MCF 10A (cell line): ENCODE measurements around the gene TNFRSF6B. TPM values are rescaled to one million over a fixed set of nuclear protein-coding genes. Genes with fewer than 3 reads are reported as not detected.
"Not testable (repeated sequence)": the region's sequence is repeated elsewhere in the genome, so short reads cannot be mapped to it uniquely, and the experiment has no call there.

Source experiments
- BruUV-seq: library from RNA; stranded (reverse); fragments of 400-500 nt; replicated peaks from 2 replicates; lab custom pipeline; 2021; lab: Mats Ljungman, UMichigan
- CTCF ChIA-PET: fragments of 300-600 bp; sonication (Branson Sonifier 250); formaldehyde crosslinking; extraction: SDS; loops from one replicate; lab custom pipeline; 2021; ENCODE audit warnings: antibody characterized with exemption, inconsistent platforms; lab: Yijun Ruan, JAX
- POLR2A ChIA-PET: fragments of 300-600, 350-650 bp; sonication (Branson Sonifier 250); formaldehyde crosslinking; extraction: SDS; loops from one replicate; lab custom pipeline; 2020; ENCODE audit warnings: antibody characterized with exemption, inconsistent platforms; lab: Yijun Ruan, JAX
- DNase-seq: peaks from one replicate; pipeline ENCODE4 v3.0.0-alpha.2; 2018; ENCODE audit not compliant: unreplicated experiment
- H3K27ac Mint-ChIP-seq: one replicate; pipeline ENCODE4 v1.8.0; 2022; ENCODE audit warnings: mild to moderate bottlenecking, low read depth, mixed read lengths; ENCODE audit not compliant: unreplicated experiment
- H3K27me3 Mint-ChIP-seq: one replicate; pipeline ENCODE4 v1.8.0; 2022; ENCODE audit warnings: mixed read lengths; ENCODE audit not compliant: insufficient read depth, unreplicated experiment
- H3K36me3 Mint-ChIP-seq: one replicate; pipeline ENCODE4 v1.8.0; 2022; ENCODE audit warnings: mild to moderate bottlenecking, moderate library complexity, mixed read lengths; ENCODE audit not compliant: insufficient read depth, unreplicated experiment
- H3K4me1 Mint-ChIP-seq: one replicate; pipeline ENCODE4 v1.8.0; 2022; ENCODE audit warnings: mixed read lengths; ENCODE audit not compliant: insufficient read depth, unreplicated experiment
- H3K4me3 Mint-ChIP-seq: one replicate; pipeline ENCODE4 v1.8.0; 2022; ENCODE audit warnings: mild to moderate bottlenecking, moderate library complexity, mixed read lengths; ENCODE audit not compliant: unreplicated experiment
- H3K9me3 Mint-ChIP-seq: one replicate; pipeline ENCODE4 v1.8.0; 2022; ENCODE audit warnings: mixed read lengths; ENCODE audit not compliant: unreplicated experiment
- intact Hi-C: fragments of 100-400 bp; cut with micrococcal nuclease; formaldehyde crosslinking; loops from 2 replicates; pipeline ENCODE4 v1.14.1; 2022
- total RNA-seq: library from RNA; stranded (reverse); gene quantifications from 2 replicates; pipeline ENCODE4 v1.2.3, GENCODE V29; 2022
- TF ChIP-seq, protein P1 (sequence below): fragments of 200-600 bp; IDR thresholded peaks from one replicate; pipeline ENCODE4 v1.8.0; 2022; ENCODE audit warnings: antibody characterized with exemption, mild to moderate bottlenecking; ENCODE audit not compliant: unreplicated experiment

The TNFRSF6B gene
- total RNA-seq, 1 experiment from 2014 or later = 24.4 TPM

GRCh38 chr20:63711085-63711645 lies 14.7 kb downstream of the TNFRSF6B start:
- no TSS peak for BruUV-seq
- Mint-ChIP-seq H3K9me3 (peaks cover 7% of the 10 kb centered on the region), H3K27me3 (no peaks in the 10 kb centered on the region), H3K4me1 (peaks cover 4% of the 10 kb centered on the region), H3K36me3 (peaks cover 83% of the 10 kb centered on the region), H3K4me3 (no peak overlapping the region), H3K27ac (no peak overlapping the region)
- intact Hi-C loops = no loop called here
- DNase-seq = no peak
- POLR2A ChIA-PET = interaction anchor here (0.6 to 2.9 kb wide), 9 partner anchors 13 to 269 kb away, joined by 3 to 13 read pairs (median 4); partner anchors contain the start of genes SAMD10, SLC2A4RG and TPD52L2
- CTCF ChIA-PET = interaction anchor here (0.7 kb wide), 2 partner anchors 58 to 153 kb away, joined by 3 to 4 read pairs; no protein-coding TSS in a partner anchor
- TF ChIP-seq, protein P1, sequence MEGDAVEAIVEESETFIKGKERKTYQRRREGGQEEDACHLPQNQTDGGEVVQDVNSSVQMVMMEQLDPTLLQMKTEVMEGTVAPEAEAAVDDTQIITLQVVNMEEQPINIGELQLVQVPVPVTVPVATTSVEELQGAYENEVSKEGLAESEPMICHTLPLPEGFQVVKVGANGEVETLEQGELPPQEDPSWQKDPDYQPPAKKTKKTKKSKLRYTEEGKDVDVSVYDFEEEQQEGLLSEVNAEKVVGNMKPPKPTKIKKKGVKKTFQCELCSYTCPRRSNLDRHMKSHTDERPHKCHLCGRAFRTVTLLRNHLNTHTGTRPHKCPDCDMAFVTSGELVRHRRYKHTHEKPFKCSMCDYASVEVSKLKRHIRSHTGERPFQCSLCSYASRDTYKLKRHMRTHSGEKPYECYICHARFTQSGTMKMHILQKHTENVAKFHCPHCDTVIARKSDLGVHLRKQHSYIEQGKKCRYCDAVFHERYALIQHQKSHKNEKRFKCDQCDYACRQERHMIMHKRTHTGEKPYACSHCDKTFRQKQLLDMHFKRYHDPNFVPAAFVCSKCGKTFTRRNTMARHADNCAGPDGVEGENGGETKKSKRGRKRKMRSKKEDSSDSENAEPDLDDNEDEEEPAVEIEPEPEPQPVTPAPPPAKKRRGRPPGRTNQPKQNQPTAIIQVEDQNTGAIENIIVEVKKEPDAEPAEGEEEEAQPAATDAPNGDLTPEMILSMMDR = no peak

- TF ChIP-seq, protein P1 = no peak
- H3K27me3 Mint-ChIP-seq = no peaks in the 10 kb centered on the region
- ChIA-PET CTCF (interaction anchor here (0.7 kb wide), 1 partner anchor 154 kb away, joined by 3 read pairs; no protein-coding TSS in a partner anchor), POLR2A (interaction anchor here (1.0 to 2.9 kb wide), 6 partner anchors 14 to 152 kb away, joined by 3 to 13 read pairs (median 6); partner anchors contain the start of genes SLC2A4RG and TPD52L2)
- H3K4me3 Mint-ChIP-seq = no peak overlapping the region
- no TSS peak for BruUV-seq
- peaks cover 7% of the 10 kb centered on the region for H3K9me3 Mint-ChIP-seq
- intact Hi-C loops = no loop called here
- peaks cover 83% of the 10 kb centered on the region for H3K36me3 Mint-ChIP-seq
- no peak overlapping the region for H3K27ac Mint-ChIP-seq
- DNase-seq = no peak
- peaks cover 4% of the 10 kb centered on the region for H3K4me1 Mint-ChIP-seq
These were observed 15.7 kb downstream of the TNFRSF6B start for GRCh38 chr20:63712191-63712590.

GRCh38 chr20:63714858-63715257 lies 18.4 kb downstream of the TNFRSF6B start:
- Mint-ChIP-seq H3K27ac (no peak overlapping the region), H3K4me1 (no peaks in the 10 kb centered on the region), H3K9me3 (peaks cover 15% of the 10 kb centered on the region), H3K27me3 (no peaks in the 10 kb centered on the region), H3K36me3 (peaks cover 94% of the 10 kb centered on the region), H3K4me3 (no peak overlapping the region)
- CTCF ChIA-PET = interaction anchor here (0.9 kb wide), 1 partner anchor 150 kb away, joined by 3 read pairs; the partner anchor contains the start of gene TPD52L2
- DNase-seq = no peak
- BruUV-seq = no TSS peak
- POLR2A ChIA-PET = interaction anchor here (0.9 to 1.2 kb wide), 3 partner anchors 8 to 26 kb away, joined by 3 to 5 read pairs (median 3); no protein-coding TSS in a partner anchor
- TF ChIP-seq, protein P1 = no peak
- intact Hi-C loops = no loop called here

GRCh38 chr20:63718996-63719395 lies 22.5 kb downstream of the TNFRSF6B start:
- no peaks in the 10 kb centered on the region for H3K4me1 Mint-ChIP-seq
- H3K36me3 Mint-ChIP-seq = peaks cover 79% of the 10 kb centered on the region
- H3K27ac Mint-ChIP-seq = no peak overlapping the region
- no peaks in the 10 kb centered on the region for H3K27me3 Mint-ChIP-seq
- no peak overlapping the region for H3K4me3 Mint-ChIP-seq
- no peak for DNase-seq
- ChIA-PET CTCF (interaction anchor here (0.6 to 0.9 kb wide), 2 partner anchors 22 to 107 kb away, joined by 3 read pairs; no protein-coding TSS in a partner anchor), POLR2A (interaction anchor here (0.6 to 2.5 kb wide), 7 partner anchors 10 to 146 kb away, joined by 3 to 12 read pairs (median 3); partner anchors contain the start of genes ARFRP1, TPD52L2 and ZGPAT)
- BruUV-seq = no TSS peak
- TF ChIP-seq, protein P1 = no peak
- peaks cover 8% of the 10 kb centered on the region for H3K9me3 Mint-ChIP-seq
- intact Hi-C loops = no loop called here

DNA sequence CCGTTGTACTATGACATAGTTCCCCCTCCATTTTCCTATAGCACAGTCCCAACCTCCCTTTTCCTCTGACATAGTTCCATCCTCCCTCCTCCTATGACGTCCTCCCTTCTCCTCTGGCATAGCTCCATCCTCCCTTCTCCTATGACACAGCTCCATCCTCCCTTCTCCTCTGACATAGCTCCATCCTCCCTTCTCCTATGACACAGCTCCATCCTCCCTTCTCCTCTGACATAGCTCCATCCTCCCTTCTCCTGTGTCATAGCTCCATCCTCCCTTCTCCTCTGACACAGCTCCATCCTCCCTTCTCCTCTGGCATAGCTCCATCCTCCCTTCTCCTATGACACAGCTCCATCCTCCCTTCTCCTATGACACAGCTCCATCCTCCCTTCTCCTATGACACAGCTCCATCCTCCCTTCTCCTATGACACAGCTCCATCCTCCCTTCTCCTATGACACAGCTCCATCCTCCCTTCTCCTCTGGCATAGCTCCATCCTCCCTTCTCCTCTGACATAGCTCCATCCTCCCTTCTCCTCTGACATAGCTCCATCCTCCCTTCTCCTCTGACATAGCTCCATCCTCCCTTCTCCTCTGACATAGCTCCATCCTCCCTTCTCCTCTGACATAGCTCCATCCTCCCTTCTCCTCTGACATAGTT lies 26.6 kb downstream of the TNFRSF6B start:
- H3K4me1 Mint-ChIP-seq, BruUV-seq, H3K9me3 Mint-ChIP-seq, H3K27me3 Mint-ChIP-seq, DNase-seq, H3K27ac Mint-ChIP-seq, H3K4me3 Mint-ChIP-seq, intact Hi-C loops: not testable (repeated sequence)
- H3K36me3 Mint-ChIP-seq = peaks cover 58% of the 10 kb centered on the region
- ChIA-PET CTCF (interaction anchor here (0.6 to 0.8 kb wide), 4 partner anchors 10 to 228 kb away, joined by 3 to 5 read pairs (median 3); no protein-coding TSS in a partner anchor), POLR2A (interaction anchor here (0.7 to 1.2 kb wide), 2 partner anchors 9 to 432 kb away, joined by 3 to 5 read pairs; no protein-coding TSS in a partner anchor)
